ENCODE data around the gene LRRTM3. TPM values are rescaled to one million over a fixed set of nuclear protein-coding genes. Genes with fewer than 3 reads are reported as not detected.

Gene LRRTM3
- total RNA-seq, 1 experiment from 2014 or later, result 0.96 TPM

GRCh38 chr10:67017218-67017617 lies 91.4 kb downstream of the LRRTM3 start:
- Histone ChIP-seq H3K9me3 (ENCODE audit: control insufficient read depth, low read depth, low read length) (no peaks in the 10 kb centered on the region), H3K23ac (ENCODE audit: insufficient read length, low read depth, low read length) (no peak overlapping the region), H3K79me1 (ENCODE audit: insufficient read depth, low read depth, low read length, poor library complexity, severe bottlenecking) (no peaks in the 10 kb centered on the region), H3K9ac (ENCODE audit: extremely low read depth, insufficient read length, low read length) (no peak overlapping the region), H3K56ac (ENCODE audit: insufficient read length, low read depth, low read length) (no peak overlapping the region), H4K91ac (ENCODE audit: insufficient read length, low read depth, low read length) (no peak overlapping the region), H2AK5ac (ENCODE audit: insufficient read length, low read length) (no peak overlapping the region), H2BK15ac (ENCODE audit: low read depth, low read length) (no peak overlapping the region), H4K5ac (ENCODE audit: insufficient read length, low read depth, low read length) (no peak overlapping the region), H3K14ac (ENCODE audit: insufficient read depth, low read length) (no peak overlapping the region), H2AFZ (ENCODE audit: low read length) (no peak overlapping the region), H3K4me1 (ENCODE audit: insufficient read depth, low read length) (no peaks in the 10 kb centered on the region), H3T11ph (ENCODE audit: low read length) (no peak overlapping the region), H3K27ac (ENCODE audit: insufficient read length, low read depth, low read length) (no peak overlapping the region), H3K27me3 (ENCODE audit: insufficient read depth, low read length) (no peaks in the 10 kb centered on the region), H4K20me1 (ENCODE audit: control insufficient read depth, insufficient read depth, insufficient read length) (no peaks in the 10 kb centered on the region), H4K8ac (replicated peaks; ENCODE audit: insufficient read length, low read depth, low read length) (no peak overlapping the region), H3K4me2 (ENCODE audit: insufficient read depth, insufficient read length, low read length) (no peak overlapping the region), H2BK120ac (ENCODE audit: low read depth, low read length, poor library complexity, severe bottlenecking) (no peak overlapping the region), H2BK5ac (ENCODE audit: insufficient read length, low read length) (no peak overlapping the region), H3K4ac (ENCODE audit: low read depth, low read length) (no peak overlapping the region), H3K18ac (ENCODE audit: insufficient read length, low read depth, low read length) (no peak overlapping the region), H2BK12ac (ENCODE audit: insufficient read length, low read depth, low read length) (no peak overlapping the region), H3K79me2 (ENCODE audit: insufficient read depth, low read length) (no peaks in the 10 kb centered on the region), H2BK20ac (ENCODE audit: low read depth, low read length, poor library complexity, severe bottlenecking) (no peak overlapping the region), H3K23me2 (ENCODE audit: insufficient read length, low read depth, low read length, poor library complexity, severe bottlenecking) (no peaks in the 10 kb centered on the region)
- Mint-ChIP-seq H3K9me3 (no peaks in the 10 kb centered on the region), H3K4me3 (no peak overlapping the region), H3K27ac (no peak overlapping the region), H3K36me3 (ENCODE audit: insufficient read depth in 1 of 3, low read depth in 3 of 3) (no peaks in the 10 kb centered on the region), H3K4me1 (0 out of 4 replicates have a peak, but pooled peaks cover 2 to 3% of the 10 kb centered on the region in 2 experiments), H3K27me3 (ENCODE audit: low read depth) (no peaks in the 10 kb centered on the region)
- TF ChIP-seq CTCF (conservative IDR thresholded peaks at IDR 0.05), result no peak
- no peak for DNase-seq
- no CpG with 5 or more reads among the region's 2 CpGs for WGBS (ENCODE audit: extremely low coverage, insufficient read length, low lambda C conversion rate)
